ENCODE results near the gene LAMA3. TPM values are rescaled to one million over a fixed set of nuclear protein-coding genes. Genes with fewer than 3 reads are reported as not detected.

Gene LAMA3
- total RNA-seq, 1 experiment from 2014 or later: 5.6 TPM

DNA sequence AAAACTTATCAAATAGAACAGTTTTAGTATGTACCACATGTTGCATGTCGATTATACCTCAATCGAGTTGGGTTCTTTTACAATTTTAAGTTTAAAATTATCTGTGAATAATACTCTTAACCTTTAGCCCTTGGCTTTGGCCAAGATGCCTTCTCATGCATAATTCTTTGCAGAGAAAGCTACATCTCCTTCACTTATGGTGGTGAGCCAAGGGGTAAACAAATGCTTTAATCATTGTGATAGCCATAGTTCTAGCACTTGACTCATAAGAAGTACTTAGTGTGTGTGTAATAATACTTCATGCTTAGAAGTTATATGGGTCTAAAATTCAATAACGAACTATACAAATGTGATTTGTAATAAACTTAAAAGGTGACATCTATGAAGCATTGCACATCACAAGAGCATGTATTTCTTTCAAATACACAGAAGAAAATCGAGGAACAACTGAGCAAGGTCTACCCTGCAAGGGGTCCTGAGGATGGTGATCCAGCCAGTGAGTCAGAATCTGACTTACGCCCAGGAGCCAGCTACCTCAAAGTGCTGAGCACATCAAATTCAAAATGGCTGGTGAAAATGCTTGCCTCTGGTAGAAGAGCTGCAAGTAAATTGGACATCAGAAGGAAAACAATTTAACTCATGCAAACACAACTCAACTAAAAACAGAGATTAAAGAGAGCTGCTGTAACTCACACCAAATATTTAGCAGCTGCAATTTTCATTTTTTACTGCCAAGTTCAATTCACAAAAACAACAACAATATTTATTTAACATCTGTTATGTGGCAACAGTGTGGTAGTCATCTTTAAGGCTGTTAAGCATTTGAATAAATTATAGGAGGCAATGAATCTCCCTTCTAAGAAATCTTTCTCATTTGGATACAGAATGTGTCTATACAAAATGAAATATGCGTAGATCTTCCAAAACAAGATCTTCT, 301.5 kb downstream of the LAMA3 start:
- ChIA-PET RAD21 (ENCODE audit: low non-redundant PET in 1 of 2, low total read pairs in 2 of 2, uncharacterized antibody in 2 of 2, unreplicated experiment in 2 of 2) (no interaction called here), POLR2A (no interaction called here), CTCF (no interaction called here)
- Histone ChIP-seq H4K20me1 (ENCODE audit: insufficient read depth) (no peaks in the 10 kb centered on the region), H3K79me2 (ENCODE audit: insufficient read depth, low read length) (no peaks in the 10 kb centered on the region), H3K27me3 (ENCODE audit: insufficient read depth, low read length) (no peaks in the 10 kb centered on the region), H3K36me3 (ENCODE audit: control insufficient read depth in 1 of 2, insufficient read depth in 2 of 2, low read length in 2 of 2) (no peaks in the 10 kb centered on the region), H3K9ac (ENCODE audit: low read length) (no peak overlapping the region), H3K9me3 (ENCODE audit: control insufficient read depth in 1 of 2, insufficient read depth in 1 of 2, low read depth in 1 of 2, low read length in 2 of 2) (no peaks in the 10 kb centered on the region), H3K9me2 (ENCODE audit: insufficient read depth) (no peaks in the 10 kb centered on the region), H3K4me2 (ENCODE audit: low read length) (no peak overlapping the region), H3K27ac (ENCODE audit: low read depth, low read length) (no peak overlapping the region), H2AFZ (ENCODE audit: low read depth, low read length, poor library complexity, severe bottlenecking) (no peak overlapping the region), H3K4me1 (ENCODE audit: control insufficient read depth in 1 of 2, insufficient read depth in 2 of 2, low read length in 2 of 2) (peaks cover 4 to 6% of the 10 kb centered on the region in 2 experiments; a peak in 3 of 4 replicates), H3K4me3 (replicated peaks in 1 of 2; ENCODE audit: low read depth in 1 of 2, low read length in 2 of 2) (no peak overlapping the region)
- no peak for TF ChIP-seq TCF7L2 (IDR thresholded peaks at IDR 0.05; ENCODE audit: borderline replicate concordance, extremely low read depth, insufficient read depth, insufficient read length)
- TF ChIP-seq, protein P1, sequence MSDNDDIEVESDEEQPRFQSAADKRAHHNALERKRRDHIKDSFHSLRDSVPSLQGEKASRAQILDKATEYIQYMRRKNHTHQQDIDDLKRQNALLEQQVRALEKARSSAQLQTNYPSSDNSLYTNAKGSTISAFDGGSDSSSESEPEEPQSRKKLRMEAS (IDR thresholded peaks at IDR 0.05): no peak
- TF ChIP-seq SP1 (IDR thresholded peaks at IDR 0.05; ENCODE audit: low read depth): no peak
- TF ChIP-seq CEBPB (IDR thresholded peaks at IDR 0.05; ENCODE audit: low read depth): no peak
- TF ChIP-seq SRF (IDR thresholded peaks at IDR 0.05; ENCODE audit: low read depth): no peak
- no peak for TF ChIP-seq ZFX (IDR thresholded peaks at IDR 0.05)
- TF ChIP-seq ELF1 (IDR thresholded peaks at IDR 0.05; ENCODE audit: borderline replicate concordance, low read depth): no peak
- no peak for TF ChIP-seq CBX3 (IDR thresholded peaks at IDR 0.05; ENCODE audit: low read depth)
- no peak for TF ChIP-seq EZH2phosphoT487 (IDR thresholded peaks at IDR 0.05; ENCODE audit: borderline replicate concordance)
- TF ChIP-seq, protein P2, sequence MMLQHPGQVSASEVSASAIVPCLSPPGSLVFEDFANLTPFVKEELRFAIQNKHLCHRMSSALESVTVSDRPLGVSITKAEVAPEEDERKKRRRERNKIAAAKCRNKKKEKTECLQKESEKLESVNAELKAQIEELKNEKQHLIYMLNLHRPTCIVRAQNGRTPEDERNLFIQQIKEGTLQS (IDR thresholded peaks at IDR 0.05): no peak
- no peak for TF ChIP-seq POLR2A (IDR thresholded peaks at IDR 0.05; ENCODE audit: borderline replicate concordance, extremely low read depth, insufficient read depth, insufficient read length)
- TF ChIP-seq YY1 (IDR thresholded peaks at IDR 0.05; ENCODE audit: extremely low read depth, insufficient replicate concordance, low read depth, low read length): no peak
- TF ChIP-seq FOSL1 (IDR thresholded peaks at IDR 0.05; ENCODE audit: low read depth): no peak
- TF ChIP-seq ZNF274 (IDR thresholded peaks at IDR 0.05; ENCODE audit: low read depth, low read length): no peak
- no peak for DNase-seq (ENCODE audit: low read depth, low spot score)
- no TSS peak for BruUV-seq (replicated peaks)
- intact Hi-C loops (cut with micrococcal nuclease): no loop called here
- no peak for ATAC-seq

Data from HCT116 (cell line).